Measurements from ENCODE around the gene B9D1. TPM values are rescaled to one million over a fixed set of nuclear protein-coding genes. Genes with fewer than 3 reads are reported as not detected.

The B9D1 gene
- total RNA-seq, 1 experiment from 2014 or later, result 20.0 TPM

GRCh38 chr17:19296786-19297778, 65.4 kb downstream of the B9D1 start:
- intact Hi-C loops (cut with micrococcal nuclease), result no loop called here
- Histone ChIP-seq H3K9ac (ENCODE audit: low read length) (no peak overlapping the region), H3K4me2 (ENCODE audit: low read length) (no peak overlapping the region), H3K27ac (ENCODE audit: low read depth, low read length) (no peak overlapping the region), H4K20me1 (ENCODE audit: insufficient read depth) (no peaks in the 10 kb centered on the region; the same call in 1 of the 2 replicates), H3K4me3 (replicated peaks in 1 of 2; ENCODE audit: low read depth in 1 of 2, low read length in 2 of 2) (no peak overlapping the region), H3K9me3 (ENCODE audit: control insufficient read depth in 1 of 2, insufficient read depth in 1 of 2, low read depth in 1 of 2, low read length in 2 of 2) (no peaks in the 10 kb centered on the region), H2AFZ (ENCODE audit: low read depth, low read length, poor library complexity, severe bottlenecking) (no peak overlapping the region), H3K27me3 (ENCODE audit: insufficient read depth, low read length) (no peaks in the 10 kb centered on the region), H3K9me2 (ENCODE audit: insufficient read depth) (no peaks in the 10 kb centered on the region), H3K79me2 (ENCODE audit: insufficient read depth, low read length) (peaks cover 53% of the 10 kb centered on the region; the same call in 1 of the 2 replicates), H3K36me3 (ENCODE audit: control insufficient read depth in 1 of 2, insufficient read depth in 2 of 2, low read length in 2 of 2) (no peaks in the 10 kb centered on the region; a peak in 1 of 4 replicates), H3K4me1 (ENCODE audit: control insufficient read depth in 1 of 2, insufficient read depth in 2 of 2, low read length in 2 of 2) (no peaks in the 10 kb centered on the region)
- no peak for DNase-seq (ENCODE audit: low read depth, low spot score)
- TF ChIP-seq TCF7L2 (IDR thresholded peaks at IDR 0.05; ENCODE audit: borderline replicate concordance, extremely low read depth, insufficient read depth, insufficient read length), result no peak
- TF ChIP-seq JUND (IDR thresholded peaks at IDR 0.05), result no peak
- no peak for TF ChIP-seq EZH2 (IDR thresholded peaks at IDR 0.05)
- no peak for TF ChIP-seq SRF (IDR thresholded peaks at IDR 0.05; ENCODE audit: low read depth)
- TF ChIP-seq, protein P1, sequence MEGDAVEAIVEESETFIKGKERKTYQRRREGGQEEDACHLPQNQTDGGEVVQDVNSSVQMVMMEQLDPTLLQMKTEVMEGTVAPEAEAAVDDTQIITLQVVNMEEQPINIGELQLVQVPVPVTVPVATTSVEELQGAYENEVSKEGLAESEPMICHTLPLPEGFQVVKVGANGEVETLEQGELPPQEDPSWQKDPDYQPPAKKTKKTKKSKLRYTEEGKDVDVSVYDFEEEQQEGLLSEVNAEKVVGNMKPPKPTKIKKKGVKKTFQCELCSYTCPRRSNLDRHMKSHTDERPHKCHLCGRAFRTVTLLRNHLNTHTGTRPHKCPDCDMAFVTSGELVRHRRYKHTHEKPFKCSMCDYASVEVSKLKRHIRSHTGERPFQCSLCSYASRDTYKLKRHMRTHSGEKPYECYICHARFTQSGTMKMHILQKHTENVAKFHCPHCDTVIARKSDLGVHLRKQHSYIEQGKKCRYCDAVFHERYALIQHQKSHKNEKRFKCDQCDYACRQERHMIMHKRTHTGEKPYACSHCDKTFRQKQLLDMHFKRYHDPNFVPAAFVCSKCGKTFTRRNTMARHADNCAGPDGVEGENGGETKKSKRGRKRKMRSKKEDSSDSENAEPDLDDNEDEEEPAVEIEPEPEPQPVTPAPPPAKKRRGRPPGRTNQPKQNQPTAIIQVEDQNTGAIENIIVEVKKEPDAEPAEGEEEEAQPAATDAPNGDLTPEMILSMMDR (IDR thresholded peaks at IDR 0.05 in 2 of 3, conservative IDR thresholded peaks at IDR 0.05 in 1 of 3; ENCODE audit: borderline replicate concordance in 1 of 3, insufficient read depth in 1 of 3, low read depth in 2 of 3, low read length in 2 of 3), result no peak
- TF ChIP-seq POLR2AphosphoS5 (IDR thresholded peaks at IDR 0.05; ENCODE audit: low read depth, low read length), result no peak
- no peak for TF ChIP-seq ZNF274 (IDR thresholded peaks at IDR 0.05; ENCODE audit: low read depth, low read length)
- no peak for TF ChIP-seq SIN3A (IDR thresholded peaks at IDR 0.05; ENCODE audit: low read depth)
- no peak for TF ChIP-seq POLR2A (IDR thresholded peaks at IDR 0.05; ENCODE audit: borderline replicate concordance, extremely low read depth, insufficient read depth, insufficient read length)
- TF ChIP-seq ELF1 (IDR thresholded peaks at IDR 0.05; ENCODE audit: borderline replicate concordance, low read depth), result no peak
- no peak for TF ChIP-seq CBX3 (IDR thresholded peaks at IDR 0.05; ENCODE audit: low read depth)
- no peak for TF ChIP-seq FOSL1 (IDR thresholded peaks at IDR 0.05; ENCODE audit: low read depth)
- no peak for TF ChIP-seq YY1 (IDR thresholded peaks at IDR 0.05; ENCODE audit: extremely low read depth, insufficient replicate concordance, low read depth, low read length)
- ChIA-PET CTCF (no interaction called here), POLR2A (no interaction called here), RAD21 (ENCODE audit: low non-redundant PET in 1 of 2, low total read pairs in 2 of 2, uncharacterized antibody in 2 of 2, unreplicated experiment in 2 of 2) (no interaction called here)
- no TSS peak for BruUV-seq (replicated peaks)
- ATAC-seq, result no peak

Data from HCT116 (cell line).